Thymus (tissue), 11 donors: Measurements from ENCODE around the gene KDM4B. TPM values are rescaled to one million over a fixed set of nuclear protein-coding genes. Genes with fewer than 3 reads are reported as not detected.
"Not testable (repeated sequence)": the region's sequence is repeated elsewhere in the genome, so short reads cannot be mapped to it uniquely, and the experiment has no call there.

Source experiments
- DNase-seq, 9 donors: peaks; one replicate each; pipeline ENCODE4 v3.0.0-alpha.2; 2013; ENCODE audit warnings: low spot score in 9 of 9, low read depth in 6 of 9, missing footprints in 1 of 9
- H3K27ac ChIP-seq, 2 donors: one replicate each; pipeline ENCODE4 v1.5.1; 2013; ENCODE audit warnings: control low read depth in 1 of 2, low read depth in 1 of 2, low read length in 1 of 2, mild to moderate bottlenecking in 1 of 2, moderate library complexity in 1 of 2
- H3K27me3 ChIP-seq, 2 donors: one replicate each; pipeline ENCODE4 v1.5.1; 2013; ENCODE audit warnings: low read length in 1 of 2; ENCODE audit not compliant: control insufficient read depth in 2 of 2, insufficient read depth in 1 of 2
- H3K36me3 ChIP-seq, 2 donors: one replicate each; pipeline ENCODE4 v1.5.1; 2013; ENCODE audit warnings: low read length in 1 of 2, mild to moderate bottlenecking in 1 of 2, moderate library complexity in 1 of 2; ENCODE audit not compliant: control insufficient read depth in 2 of 2, insufficient read depth in 2 of 2
- H3K4me1 ChIP-seq, 2 donors: one replicate each; pipeline ENCODE4 v1.5.1; 2013; ENCODE audit warnings: low read length in 2 of 2; ENCODE audit not compliant: control insufficient read depth in 2 of 2, insufficient read depth in 2 of 2
- H3K4me3 ChIP-seq, 2 donors: one replicate each; pipeline ENCODE4 v1.5.1; 2013; ENCODE audit warnings: low read length in 2 of 2, control low read depth in 1 of 2, mild to moderate bottlenecking in 1 of 2
- H3K9me3 ChIP-seq, 2 donors: one replicate each; pipeline ENCODE4 v1.5.1; 2013; ENCODE audit warnings: low read length in 1 of 2, mild to moderate bottlenecking in 1 of 2; ENCODE audit not compliant: control insufficient read depth in 2 of 2, insufficient read depth in 1 of 2
- WGBS: extraction: QIAGEN DNeasy Blood & Tissue Kit; methylation state at CpG from one replicate; pipeline ENCODE4 v1.1.7; 2013; 5-methylcytosine and 5-hydroxymethylcytosine counted together
- polyA plus RNA-seq: library from polyadenylated mRNA; stranded (reverse); fragments of 200-250 nt; gene quantifications from one replicate; pipeline ENCODE4 v1.2.3, GENCODE V29; 2013
- total RNA-seq: library from RNA; stranded (reverse); fragments of 120-200 nt; gene quantifications from one replicate; pipeline ENCODE4 v1.2.4, GENCODE V29; 2013
- donor health status: healthy.

The KDM4B gene
- total and polyA plus RNA-seq, 2 donors = 8.6 to 24.6 TPM

DNA sequence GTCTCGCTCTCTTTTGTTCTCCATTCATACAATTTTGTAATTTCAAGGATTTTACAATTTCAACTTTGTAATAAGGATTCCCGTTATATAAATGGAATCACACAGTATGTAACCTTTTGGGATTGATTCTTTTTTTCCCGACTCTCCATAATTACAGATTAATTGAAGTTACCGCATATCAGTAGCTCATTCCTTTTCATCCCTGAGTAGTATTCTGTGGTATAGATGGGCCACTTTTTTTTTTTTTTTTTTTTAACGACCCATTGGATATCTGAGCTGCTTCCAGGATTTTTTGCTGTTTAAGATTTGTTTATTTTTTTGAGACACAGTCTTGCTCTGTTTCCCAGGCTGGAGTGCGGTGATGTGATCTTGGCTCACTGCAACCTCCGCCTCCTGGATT lies 31.9 kb upstream of the KDM4B start:
- 99% methylated on average over 7 of the region's 7 CpGs for WGBS
- H3K4me1 ChIP-seq = peaks cover 9 to 24% of the 10 kb centered on the region in 2 donors
- H3K36me3 ChIP-seq = peaks cover 55 to 84% of the 10 kb centered on the region in 2 donors
- no peak for DNase-seq
- no peak overlapping the region for H3K4me3 ChIP-seq
- no peaks in the 10 kb centered on the region for H3K27me3 ChIP-seq
- no peak overlapping the region for H3K27ac ChIP-seq
- no peaks in the 10 kb centered on the region for H3K9me3 ChIP-seq

DNA sequence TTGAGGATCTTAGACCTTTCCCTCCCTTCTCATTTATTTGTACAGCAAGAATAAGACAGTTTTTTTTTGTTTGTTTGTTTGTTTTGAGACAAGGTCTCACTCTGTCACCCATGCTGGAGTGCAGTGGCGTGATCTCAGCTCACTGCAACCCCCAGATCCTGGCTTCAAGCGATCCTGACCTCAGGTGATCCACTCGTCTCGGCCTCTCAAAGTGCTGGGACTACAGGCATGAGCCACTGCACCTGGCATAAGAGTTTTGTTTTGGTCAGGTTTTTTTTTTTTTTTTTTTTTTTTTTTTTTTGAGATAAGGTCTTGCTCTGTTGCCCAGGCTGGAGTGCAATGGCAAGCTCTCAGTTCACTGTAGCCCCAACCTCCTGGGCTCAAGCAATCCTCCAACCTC lies 30.5 kb upstream of the KDM4B start:
- not testable (repeated sequence) for H3K9me3 ChIP-seq, H3K27me3 ChIP-seq, H3K27ac ChIP-seq, H3K4me3 ChIP-seq, DNase-seq
- peaks cover 9 to 24% of the 10 kb centered on the region in 2 donors for H3K4me1 ChIP-seq
- 95% methylated on average over 4 of the region's 4 CpGs for WGBS
- peaks cover 44 to 84% of the 10 kb centered on the region in 2 donors for H3K36me3 ChIP-seq

DNA sequence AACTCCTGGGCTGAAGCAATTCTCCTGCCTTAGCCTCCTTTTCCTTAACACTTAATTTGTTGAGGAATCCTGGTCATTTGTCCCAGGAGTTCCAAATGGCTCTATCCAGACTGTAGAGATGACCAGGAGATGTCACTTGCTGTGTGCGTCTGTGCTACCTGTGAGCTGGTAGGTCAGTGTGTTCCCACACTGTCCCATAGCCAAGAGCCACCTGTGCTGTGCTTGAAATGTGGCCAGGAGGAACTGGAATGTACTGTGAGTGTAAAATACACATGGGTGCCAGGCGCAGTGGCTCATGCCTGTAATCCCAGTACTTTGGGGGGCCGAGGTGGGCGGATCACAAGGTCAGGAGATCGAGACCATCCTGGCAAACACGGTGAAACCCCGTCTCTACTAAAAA lies 29.4 kb upstream of the KDM4B start:
- Histone ChIP-seq H3K4me1 (peaks cover 9 to 21% of the 10 kb centered on the region in 2 donors), H3K27me3 (no peaks in the 10 kb centered on the region), H3K4me3 (no peak overlapping the region), H3K9me3 (no peaks in the 10 kb centered on the region), H3K36me3 (peaks cover 50 to 83% of the 10 kb centered on the region in 2 donors), H3K27ac (no peak overlapping the region)
- WGBS = 95% methylated on average over 7 of the region's 7 CpGs
- DNase-seq = no peak

DNA sequence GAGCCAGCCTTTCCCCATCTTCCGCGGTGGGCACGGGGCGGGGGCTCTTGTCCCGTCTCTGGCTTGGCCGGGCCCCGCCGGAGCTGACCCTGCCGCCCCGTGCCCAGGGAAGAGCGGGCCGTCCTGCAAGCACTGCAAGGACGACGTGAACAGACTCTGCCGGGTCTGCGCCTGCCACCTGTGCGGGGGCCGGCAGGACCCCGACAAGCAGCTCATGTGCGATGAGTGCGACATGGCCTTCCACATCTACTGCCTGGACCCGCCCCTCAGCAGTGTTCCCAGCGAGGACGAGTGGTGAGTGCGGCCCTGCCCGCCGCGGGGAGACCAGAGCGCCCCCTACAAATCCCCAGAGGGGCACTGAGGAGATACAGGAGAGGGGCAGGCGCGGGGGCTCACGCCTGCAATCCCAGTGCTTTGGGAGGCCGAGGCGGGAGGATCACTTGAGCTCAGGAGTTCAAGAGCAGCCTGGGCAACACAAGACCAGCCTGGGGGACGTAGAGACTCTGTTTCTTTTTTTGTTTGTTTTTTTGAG lies 27.2 kb upstream of the KDM4B start:
- H3K9me3 ChIP-seq, H3K27me3 ChIP-seq, H3K4me3 ChIP-seq, H3K27ac ChIP-seq, H3K4me1 ChIP-seq, DNase-seq: not testable (repeated sequence)
- peaks cover 61 to 84% of the 10 kb centered on the region in 2 donors for H3K36me3 ChIP-seq
- 97% methylated on average over 35 of the region's 35 CpGs for WGBS

DNA sequence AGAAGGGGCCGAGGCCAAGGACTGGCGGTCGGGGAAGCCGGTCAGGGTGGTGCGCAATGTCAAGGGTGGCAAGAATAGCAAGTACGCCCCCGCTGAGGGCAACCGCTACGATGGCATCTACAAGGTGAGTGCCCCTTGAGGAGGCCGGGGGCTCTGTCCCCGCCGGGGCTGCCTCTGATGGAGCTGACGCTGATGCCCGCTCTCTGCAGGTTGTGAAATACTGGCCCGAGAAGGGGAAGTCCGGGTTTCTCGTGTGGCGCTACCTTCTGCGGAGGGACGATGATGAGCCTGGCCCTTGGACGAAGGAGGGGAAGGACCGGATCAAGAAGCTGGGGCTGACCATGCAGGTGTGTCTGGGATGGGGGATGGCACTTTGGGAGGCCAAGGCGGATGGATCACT lies 18.3 kb upstream of the KDM4B start:
- H3K27ac ChIP-seq, H3K9me3 ChIP-seq, H3K4me1 ChIP-seq, H3K27me3 ChIP-seq, DNase-seq, H3K4me3 ChIP-seq: not testable (repeated sequence)
- peaks cover 79 to 93% of the 10 kb centered on the region in 2 donors for H3K36me3 ChIP-seq
- 98% methylated on average over 23 of the region's 23 CpGs for WGBS

DNA sequence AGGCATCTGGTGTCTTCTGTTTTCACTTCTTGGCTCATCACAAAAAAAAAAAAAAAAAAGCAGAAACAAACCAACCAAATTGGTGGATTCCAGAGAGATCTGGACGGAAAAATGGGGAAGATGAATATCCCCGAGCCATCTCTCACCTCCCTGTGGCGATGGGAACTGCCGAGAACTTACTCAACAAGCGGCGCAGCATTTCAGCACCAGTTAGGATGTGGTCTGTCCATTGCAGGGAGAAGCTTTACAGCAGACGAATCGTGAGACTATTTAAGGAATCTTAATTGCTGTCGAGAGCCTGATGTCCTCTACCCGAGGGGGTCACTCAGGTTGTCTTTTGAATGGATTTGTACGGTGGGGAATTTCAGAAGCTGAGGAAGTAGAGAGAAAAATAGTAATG lies 17.3 kb upstream of the KDM4B start:
- no peaks in the 10 kb centered on the region for H3K27me3 ChIP-seq

DNA sequence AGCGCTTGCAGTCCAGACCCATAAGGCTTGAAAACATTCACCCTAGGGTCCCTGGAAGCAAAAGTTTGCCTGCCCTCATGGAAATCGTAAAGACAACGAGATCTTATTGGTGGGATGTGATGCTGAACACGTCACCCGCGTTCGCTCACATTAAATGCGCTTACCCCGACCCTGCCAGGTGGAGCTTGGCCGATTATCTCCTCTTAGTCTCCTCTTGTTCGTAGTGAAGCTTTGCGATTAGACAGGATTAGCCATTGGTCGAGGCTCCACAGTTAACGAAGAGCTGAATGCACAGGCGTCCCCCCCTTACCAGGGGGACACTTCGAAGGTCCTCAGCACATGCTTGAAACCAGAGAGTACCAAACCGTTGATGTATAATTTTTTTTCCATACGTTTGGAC lies 16.0 kb upstream of the KDM4B start:
- WGBS = 95% methylated on average over 18 of the region's 18 CpGs
- H3K4me1 ChIP-seq = no peaks in the 10 kb centered on the region
- H3K27ac ChIP-seq = no peak overlapping the region
- no peak overlapping the region for H3K4me3 ChIP-seq
- no peaks in the 10 kb centered on the region for H3K27me3 ChIP-seq
- H3K36me3 ChIP-seq = peaks cover 77 to 91% of the 10 kb centered on the region in 2 donors
- no peaks in the 10 kb centered on the region for H3K9me3 ChIP-seq
- DNase-seq = no peak

More for the DNA sequence above, 17.3 kb upstream of the KDM4B start:
- H3K9me3 ChIP-seq = no peaks in the 10 kb centered on the region
- 98% methylated on average over 11 of the region's 11 CpGs for whole genome bisulfite sequencing
- H3K36me3 ChIP-seq = peaks cover 78 to 93% of the 10 kb centered on the region in 2 donors
- H3K4me3 ChIP-seq = no peak overlapping the region
- H3K4me1 ChIP-seq = no peaks in the 10 kb centered on the region
- H3K27ac ChIP-seq = no peak overlapping the region
- no peak for DNase-seq

DNA sequence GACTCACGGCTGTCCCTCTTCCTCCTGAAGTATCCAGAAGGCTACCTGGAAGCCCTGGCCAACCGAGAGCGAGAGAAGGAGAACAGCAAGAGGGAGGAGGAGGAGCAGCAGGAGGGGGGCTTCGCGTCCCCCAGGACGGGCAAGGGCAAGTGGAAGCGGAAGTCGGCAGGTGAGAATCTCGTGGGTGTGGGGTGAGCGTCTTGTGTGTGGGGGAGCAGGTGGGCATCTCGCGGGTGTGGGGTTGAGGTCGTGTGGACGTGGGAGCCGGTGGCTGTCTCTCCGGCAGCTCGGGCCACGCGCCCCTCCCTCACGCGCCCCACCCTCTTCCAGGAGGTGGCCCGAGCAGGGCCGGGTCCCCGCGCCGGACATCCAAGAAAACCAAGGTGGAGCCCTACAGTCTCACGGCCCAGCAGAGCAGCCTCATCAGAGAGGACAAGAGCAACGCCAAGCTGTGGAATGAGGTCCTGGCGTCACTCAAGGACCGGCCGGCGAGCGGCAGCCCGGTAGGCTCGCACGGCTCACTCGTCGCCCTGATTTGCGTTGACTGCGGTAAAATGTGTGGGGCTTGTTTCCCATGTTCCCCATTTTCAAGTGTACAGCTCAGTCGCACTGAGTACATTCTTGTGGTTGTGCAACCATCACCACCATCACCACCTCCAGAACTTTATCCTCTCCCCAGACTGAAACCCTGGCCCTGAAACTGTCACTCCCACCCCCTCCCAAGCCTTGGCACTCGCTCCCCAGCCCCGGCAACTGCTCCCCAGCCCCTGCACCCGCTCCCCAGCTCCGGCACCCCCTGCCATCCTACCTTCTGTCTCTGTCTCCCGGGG lies 14.4 kb upstream of the KDM4B start:
- peaks cover 86 to 90% of the 10 kb centered on the region in 2 donors for H3K36me3 ChIP-seq
- not testable (repeated sequence) for H3K9me3 ChIP-seq, H3K4me3 ChIP-seq, DNase-seq, H3K27ac ChIP-seq, H3K27me3 ChIP-seq, H3K4me1 ChIP-seq
- WGBS = 97% methylated on average over 44 of the region's 46 CpGs

DNA sequence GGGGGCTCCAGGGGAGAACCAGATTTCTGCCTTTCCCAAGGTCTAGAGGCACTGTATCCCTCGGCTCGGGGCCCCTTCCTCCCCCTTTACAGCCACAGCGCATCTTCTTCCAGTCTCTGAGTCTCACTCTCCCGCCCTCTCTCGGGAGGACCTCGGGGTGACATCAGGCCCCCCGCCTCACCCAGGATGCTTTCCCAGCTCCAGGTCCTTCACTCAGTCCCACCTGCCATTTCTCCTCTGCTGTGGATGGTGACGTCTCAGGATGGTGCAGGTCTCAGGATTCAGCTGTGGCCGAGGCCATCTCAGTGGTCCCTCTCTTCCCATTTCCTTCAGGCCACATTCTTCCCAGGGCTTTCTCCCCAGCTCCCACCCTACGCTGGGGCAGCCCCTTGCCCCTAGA lies 13.6 kb upstream of the KDM4B start:
- Histone ChIP-seq H3K27ac (no peak overlapping the region), H3K4me3 (no peak overlapping the region), H3K4me1 (no peaks in the 10 kb centered on the region), H3K27me3 (no peaks in the 10 kb centered on the region), H3K36me3 (peaks cover 92% of the 10 kb centered on the region in 2 donors), H3K9me3 (no peaks in the 10 kb centered on the region)
- WGBS = 97% methylated on average over 10 of the region's 10 CpGs
- DNase-seq = no peak
